Neural cell (in vitro differentiated cells): ENCODE results near the gene HIPK2. TPM values are rescaled to one million over a fixed set of nuclear protein-coding genes. Genes with fewer than 3 reads are reported as not detected.

Experiments used
- H2AFZ ChIP-seq: fragments of 200-600, 300-800 bp; sonication (generic), shearing (Covaris generic); 2 replicates; pipeline ENCODE4 v1.6.0; 2014; ENCODE audit warnings: low read depth, mild to moderate bottlenecking, antibody characterized with exemption, low read length, moderate library complexity
- H3F3A ChIP-seq: fragments of 200-600 bp; shearing (Covaris generic); 2 replicates; pipeline ENCODE4 v1.6.1; 2016; ENCODE audit warnings: mild to moderate bottlenecking, moderate library complexity, mixed read lengths, antibody characterized with exemption, low read length; ENCODE audit not compliant: insufficient read depth, poor library complexity, severe bottlenecking
- H3K27ac ChIP-seq: fragments of 200-600, 300-800 bp; sonication (generic), shearing (Covaris generic); 2 replicates; pipeline ENCODE4 v1.5.1; 2014; ENCODE audit warnings: mild to moderate bottlenecking, low read length, moderate library complexity
- H3K27me3 ChIP-seq: fragments of 300-800, 200-600 bp; sonication (generic), shearing (Covaris generic); 2 replicates; pipeline ENCODE4 v1.6.0; 2014; ENCODE audit warnings: mild to moderate bottlenecking, low read depth, low read length, moderate library complexity; ENCODE audit not compliant: insufficient read depth
- H3K36me3 ChIP-seq: fragments of 300-800, 200-600 bp; sonication (generic), shearing (Covaris generic); 2 replicates; pipeline ENCODE4 v1.5.1; 2014; ENCODE audit warnings: mild to moderate bottlenecking, antibody characterized with exemption, low read length, moderate library complexity; ENCODE audit not compliant: insufficient read depth
- H3K4me2 ChIP-seq: fragments of 300-800, 200-600 bp; sonication (generic), shearing (Covaris generic); 2 replicates; pipeline ENCODE4 v1.6.0; 2014; ENCODE audit warnings: mild to moderate bottlenecking, low read length
- H3K4me3 ChIP-seq: fragments of 300-800, 200-600 bp; sonication (generic), shearing (Covaris generic); 2 replicates; pipeline ENCODE4 v1.5.1; 2014; ENCODE audit warnings: mild to moderate bottlenecking, low read length, moderate library complexity
- H3K79me2 ChIP-seq: fragments of 200-600 bp; shearing (Covaris generic); replicated peaks from 2 replicates; pipeline ENCODE4 v1.6.0; 2014; ENCODE audit warnings: mild to moderate bottlenecking, low read length, moderate library complexity; ENCODE audit not compliant: insufficient read depth
- H3K9ac ChIP-seq: fragments of 300-800, 200-600 bp; sonication (generic), shearing (Covaris generic); 2 replicates; pipeline ENCODE4 v1.6.1; 2016; ENCODE audit warnings: mild to moderate bottlenecking, low read length, mixed read lengths
- H3K9me2 ChIP-seq: fragments of 200-600 bp; shearing (Covaris generic); 2 replicates; pipeline ENCODE4 v1.6.1; 2016; ENCODE audit warnings: mild to moderate bottlenecking, low read length, mixed read lengths; ENCODE audit not compliant: insufficient read depth
- H3K9me3 ChIP-seq: fragments of 200-600, 300-800 bp; sonication (generic), shearing (Covaris generic); 2 replicates; pipeline ENCODE4 v1.6.1; 2016; ENCODE audit warnings: mild to moderate bottlenecking, mixed run types, low read length, moderate library complexity, mixed read lengths
- H4K20me1 ChIP-seq: fragments of 200-600 bp; shearing (Covaris generic); 2 replicates; pipeline ENCODE4 v1.6.1; 2016; ENCODE audit warnings: mild to moderate bottlenecking, mixed run types; ENCODE audit not compliant: insufficient read depth
- CTCF ChIP-seq: fragments of 450-650 bp; IDR thresholded peaks from 2 replicates; pipeline ENCODE4 v1.5.1; 2014; ENCODE audit warnings: antibody characterized with exemption, mild to moderate bottlenecking, moderate library complexity; ENCODE audit not compliant: poor library complexity, severe bottlenecking
- EP300 ChIP-seq: fragments of 450-650 bp; conservative IDR thresholded peaks from 2 replicates; pipeline ENCODE4 v1.6.1; 2014; ENCODE audit warnings: antibody characterized with exemption, mild to moderate bottlenecking, moderate library complexity; ENCODE audit not compliant: poor library complexity, severe bottlenecking
- REST ChIP-seq: IDR thresholded peaks from 2 replicates; pipeline ENCODE4 v1.6.1; 2012; ENCODE audit warnings: borderline replicate concordance
- TAF1 ChIP-seq: IDR thresholded peaks from 2 replicates; pipeline ENCODE4 v1.6.1; 2012; ENCODE audit warnings: low read depth
- polyA plus RNA-seq: library from polyadenylated mRNA; depleted of rRNA; stranded (reverse); fragments of >200 nt; gene quantifications from 2 replicates; pipeline ENCODE4 v1.2.3, GENCODE V29; 2014

Gene HIPK2
- polyA plus RNA-seq, 1 donor from 2014 or later: 8.5 TPM

GRCh38 chr7:139525239-139525638 is 252.6 kb downstream of the HIPK2 start:
- H3K27ac ChIP-seq: no peak overlapping the region
- H3K9ac ChIP-seq: no peak overlapping the region
- H3K27me3 ChIP-seq: peaks cover 36% of the 10 kb centered on the region
- H3F3A ChIP-seq: no peaks in the 10 kb centered on the region
- no peaks in the 10 kb centered on the region for H3K36me3 ChIP-seq
- H3K9me2 ChIP-seq: no peaks in the 10 kb centered on the region
- H3K4me2 ChIP-seq: no peak overlapping the region
- no peak overlapping the region for H2AFZ ChIP-seq
- H3K9me3 ChIP-seq: no peaks in the 10 kb centered on the region
- H3K79me2 ChIP-seq: no peaks in the 10 kb centered on the region
- TF ChIP-seq EP300 (no peak), TAF1 (no peak), REST (no peak), CTCF (no peak)
- H3K4me3 ChIP-seq: no peak overlapping the region
- no peaks in the 10 kb centered on the region for H4K20me1 ChIP-seq

- no peaks in the 10 kb centered on the region for H4K20me1 ChIP-seq
- no peak overlapping the region for H3K4me2 ChIP-seq
- no peaks in the 10 kb centered on the region for H3K9me3 ChIP-seq
- H3K27me3 ChIP-seq: peaks cover 36% of the 10 kb centered on the region
- no peaks in the 10 kb centered on the region for H3K79me2 ChIP-seq
- no peaks in the 10 kb centered on the region for H3K36me3 ChIP-seq
- peak overlapping the region; percentile 58 for H3K4me3 ChIP-seq
- no peak for TF ChIP-seq CTCF
- no peaks in the 10 kb centered on the region for H3K9me2 ChIP-seq
- H3K27ac ChIP-seq: no peak overlapping the region
- no peak overlapping the region for H3K9ac ChIP-seq
- H2AFZ ChIP-seq: no peak overlapping the region
- H3F3A ChIP-seq: no peaks in the 10 kb centered on the region
Measured at GRCh38 chr7:139523968-139524815, 253.6 kb downstream of the HIPK2 start.
